ENCODE data around the gene MYEOV. TPM values are rescaled to one million over a fixed set of nuclear protein-coding genes. Genes with fewer than 3 reads are reported as not detected.

MYEOV gene
- total and polyA plus RNA-seq, 10 of the 15 experiments (the other 5 are each of a cell fraction or from before 2014, with no cell fraction given) = 0.05 to 0.40 (median 0.26) TPM; not detected in 3

DNA sequence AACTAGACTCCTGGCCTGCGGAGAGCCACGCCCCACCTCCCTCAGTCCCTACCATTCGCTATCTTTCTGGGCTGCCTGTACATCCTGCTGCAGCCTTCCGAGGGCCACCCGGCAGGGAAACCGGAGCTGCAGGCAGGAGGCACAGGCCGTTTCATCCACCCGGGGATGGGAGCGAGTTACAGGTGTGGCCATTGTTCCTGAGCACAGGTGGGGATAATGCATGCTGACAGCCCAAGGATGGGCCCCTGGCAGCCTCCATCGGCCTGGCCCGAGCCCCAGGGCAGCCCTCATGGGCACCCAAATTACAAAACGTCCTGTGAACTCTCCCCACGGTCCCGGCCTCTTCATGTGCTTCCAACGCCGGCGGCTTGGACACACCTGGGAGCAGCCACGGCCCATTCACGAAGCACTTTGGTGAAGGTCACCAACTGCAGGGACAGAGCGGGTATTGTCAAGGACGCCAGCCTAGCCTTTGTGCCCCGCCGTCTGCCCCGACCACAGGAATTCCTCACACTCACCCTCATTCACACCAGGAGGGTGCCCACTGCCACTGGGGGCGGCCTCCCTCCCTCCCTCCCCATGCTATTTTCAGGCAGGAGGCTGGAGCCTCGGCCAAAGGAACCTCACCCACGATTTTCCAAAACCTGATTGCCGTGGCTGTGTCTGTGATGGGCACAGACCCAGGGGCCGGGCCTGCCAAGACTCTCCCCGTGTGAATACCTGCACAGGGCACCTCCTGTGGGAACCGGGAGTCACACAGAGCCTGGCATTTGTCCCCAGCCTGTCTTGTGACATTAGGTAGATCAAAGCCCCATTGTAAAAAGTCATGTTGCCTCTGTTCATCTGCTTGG lies 42.1 kb upstream of the MYEOV start (continued):
- no peak for TF ChIP-seq RUNX3 (IDR thresholded peaks at IDR 0.05; ENCODE audit: low read length)
- no peak for TF ChIP-seq PML (IDR thresholded peaks at IDR 0.05; ENCODE audit: low read length)

DNA sequence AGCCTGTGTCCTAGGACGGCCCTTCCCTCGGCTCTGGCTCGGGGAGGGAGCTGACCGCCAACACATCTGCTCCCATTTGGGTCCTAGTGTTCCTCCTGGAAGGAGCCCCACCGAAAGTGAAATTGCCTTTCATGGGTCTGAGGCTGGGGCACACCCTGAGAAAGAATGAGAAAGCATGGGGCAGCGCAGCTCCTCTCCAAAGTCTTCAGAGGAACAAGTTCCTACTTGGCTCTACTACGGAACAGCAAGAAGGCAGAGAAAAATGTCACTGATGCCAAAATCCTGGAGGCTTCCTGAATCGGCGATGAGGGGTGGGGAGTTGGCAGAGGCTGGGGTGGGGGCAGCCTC lies 41.5 kb upstream of the MYEOV start:
- no peaks in the 10 kb centered on the region for H4K20me1 ChIP-seq (ENCODE audit: control insufficient read depth, insufficient read depth)
- ATAC-seq = no peak
- POLR2A ChIA-PET = interaction anchor here (0.6 kb wide), 1 partner anchor 12 kb away, joined by 4 read pairs; no protein-coding TSS in a partner anchor
- peaks cover 17% of the 10 kb centered on the region for H3K9me3 ChIP-seq (replicated peaks; ENCODE audit: control insufficient read depth, insufficient read depth, low read length)
- H3K4me3 ChIP-seq = no peak overlapping the region
- 68% methylated on average over 9 of the region's 9 CpGs for WGBS (ENCODE audit: insufficient coverage, insufficient replicate concordance, low lambda C conversion rate, missing lambda C conversion rate)
- in situ Hi-C loops (cut with MboI) = no loop called here
- no peak for FAIRE-seq
- RAD21 ChIA-PET (ENCODE audit: unreplicated experiment) = no interaction called here
- no TSS peak for BruUV-seq (replicated peaks)
- H3K4me1 ChIP-seq (ENCODE audit: control insufficient read depth, insufficient read depth, low read length) = peaks cover 3% of the 10 kb centered on the region
- no peak overlapping the region for H3K27ac ChIP-seq (ENCODE audit: control insufficient read depth, insufficient read depth)
- SMC1A ChIA-PET (ENCODE audit: uncharacterized antibody, unreplicated experiment) = no interaction called here
- no peak for TF ChIP-seq TAF1 (IDR thresholded peaks at IDR 0.05; ENCODE audit: borderline replicate concordance, low read depth, low read length)
- TF ChIP-seq ETV6 (conservative IDR thresholded peaks at IDR 0.05 in 1 of 2, IDR thresholded peaks at IDR 0.05 in 1 of 2; ENCODE audit: borderline replicate concordance in 1 of 2, low read depth in 1 of 2) = no peak
- no peak overlapping the region for H2AFZ ChIP-seq (ENCODE audit: control insufficient read depth, low read depth, low read length)
- no peak overlapping the region for H3K9ac ChIP-seq (ENCODE audit: control insufficient read depth, insufficient read depth, low read length)
- H3K79me2 ChIP-seq (ENCODE audit: control insufficient read depth, insufficient read depth, low read length) = no peaks in the 10 kb centered on the region
- intact Hi-C loops (cut with micrococcal nuclease; ENCODE audit: unreplicated experiment) = loop anchor here (10.0 kb wide), 1 partner anchor 148 kb away; no protein-coding TSS in a partner anchor
- no peaks in the 10 kb centered on the region for H3K36me3 ChIP-seq (ENCODE audit: control insufficient read depth in 2 of 2, insufficient read depth in 2 of 2, low read length in 1 of 2)
- no peak overlapping the region for H3K4me2 ChIP-seq (ENCODE audit: control insufficient read depth, insufficient read depth)
- DNase-seq (ENCODE audit: low read depth, low spot score) = no peak
- no peaks in the 10 kb centered on the region for H3K27me3 ChIP-seq (replicated peaks in 1 of 2; ENCODE audit: control insufficient read depth in 2 of 2, insufficient read depth in 2 of 2, low read length in 1 of 2)
- CTCF ChIA-PET = no interaction called here

DNA sequence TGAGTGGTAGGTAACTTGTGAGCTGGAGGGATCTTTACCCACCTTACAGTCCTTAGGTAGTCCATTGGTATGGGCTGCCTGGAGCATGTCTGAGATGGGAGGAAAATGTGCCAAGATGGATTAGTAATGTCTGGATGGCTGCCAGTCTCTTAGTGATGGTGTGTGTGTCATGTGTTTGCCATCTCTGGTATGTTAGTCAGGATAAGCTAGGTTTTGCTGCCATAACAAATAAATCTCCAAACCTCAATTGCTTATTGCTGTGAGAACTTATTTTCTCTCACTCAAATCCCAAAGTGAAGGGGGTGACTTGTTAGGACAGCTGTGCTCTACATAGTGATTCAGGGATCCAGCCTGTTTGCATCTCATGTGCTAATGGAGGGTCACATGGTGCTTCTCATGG lies 40.9 kb upstream of the MYEOV start:
- H3K4me2 ChIP-seq (ENCODE audit: control insufficient read depth, insufficient read depth) = no peak overlapping the region
- no peaks in the 10 kb centered on the region for H3K79me2 ChIP-seq (ENCODE audit: control insufficient read depth, insufficient read depth, low read length)
- FAIRE-seq (no peak), DNase-seq (ENCODE audit: low read depth, low spot score) (no peak), ATAC-seq (no peak)
- no peak overlapping the region for H3K4me3 ChIP-seq
- no peak overlapping the region for H2AFZ ChIP-seq (ENCODE audit: control insufficient read depth, low read depth, low read length)
- no peaks in the 10 kb centered on the region for H3K27me3 ChIP-seq (replicated peaks in 1 of 2; ENCODE audit: control insufficient read depth in 2 of 2, insufficient read depth in 2 of 2, low read length in 1 of 2)
- no peak overlapping the region for H3K27ac ChIP-seq (ENCODE audit: control insufficient read depth, insufficient read depth)
- in situ Hi-C loops (cut with MboI) (no loop called here), intact Hi-C loops (cut with micrococcal nuclease; ENCODE audit: unreplicated experiment) (loop anchor here (10.0 kb wide), 1 partner anchor 148 kb away; no protein-coding TSS in a partner anchor)
- H4K20me1 ChIP-seq (ENCODE audit: control insufficient read depth, insufficient read depth) = no peaks in the 10 kb centered on the region
- H3K9ac ChIP-seq (ENCODE audit: control insufficient read depth, insufficient read depth, low read length) = no peak overlapping the region
- BruUV-seq (replicated peaks) = no TSS peak
- H3K9me3 ChIP-seq (replicated peaks; ENCODE audit: control insufficient read depth, insufficient read depth, low read length) = peaks cover 17% of the 10 kb centered on the region
- peaks cover 9% of the 10 kb centered on the region for H3K4me1 ChIP-seq (ENCODE audit: control insufficient read depth, insufficient read depth, low read length)
- ChIA-PET SMC1A (ENCODE audit: uncharacterized antibody, unreplicated experiment) (no interaction called here), RAD21 (ENCODE audit: unreplicated experiment) (no interaction called here), POLR2A (no interaction called here), CTCF (no interaction called here)
- no peaks in the 10 kb centered on the region for H3K36me3 ChIP-seq (ENCODE audit: control insufficient read depth in 2 of 2, insufficient read depth in 2 of 2, low read length in 1 of 2)
- TF ChIP-seq, protein P1, sequence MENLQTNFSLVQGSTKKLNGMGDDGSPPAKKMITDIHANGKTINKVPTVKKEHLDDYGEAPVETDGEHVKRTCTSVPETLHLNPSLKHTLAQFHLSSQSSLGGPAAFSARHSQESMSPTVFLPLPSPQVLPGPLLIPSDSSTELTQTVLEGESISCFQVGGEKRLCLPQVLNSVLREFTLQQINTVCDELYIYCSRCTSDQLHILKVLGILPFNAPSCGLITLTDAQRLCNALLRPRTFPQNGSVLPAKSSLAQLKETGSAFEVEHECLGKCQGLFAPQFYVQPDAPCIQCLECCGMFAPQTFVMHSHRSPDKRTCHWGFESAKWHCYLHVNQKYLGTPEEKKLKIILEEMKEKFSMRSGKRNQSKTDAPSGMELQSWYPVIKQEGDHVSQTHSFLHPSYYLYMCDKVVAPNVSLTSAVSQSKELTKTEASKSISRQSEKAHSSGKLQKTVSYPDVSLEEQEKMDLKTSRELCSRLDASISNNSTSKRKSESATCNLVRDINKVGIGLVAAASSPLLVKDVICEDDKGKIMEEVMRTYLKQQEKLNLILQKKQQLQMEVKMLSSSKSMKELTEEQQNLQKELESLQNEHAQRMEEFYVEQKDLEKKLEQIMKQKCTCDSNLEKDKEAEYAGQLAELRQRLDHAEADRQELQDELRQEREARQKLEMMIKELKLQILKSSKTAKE (IDR thresholded peaks at IDR 0.05; ENCODE audit: low read depth, poor library complexity, severe bottlenecking) = no peak
- TF ChIP-seq IRF5 (IDR thresholded peaks at IDR 0.05; ENCODE audit: borderline replicate concordance) = no peak
- TF ChIP-seq TCF12 (IDR thresholded peaks at IDR 0.05; ENCODE audit: low read depth, low read length) = no peak
- no peak for TF ChIP-seq KLF5 (IDR thresholded peaks at IDR 0.05; ENCODE audit: partially characterized antibody)
- TF ChIP-seq CBX5 (IDR thresholded peaks at IDR 0.05; ENCODE audit: low read depth) = peak; percentile 41; the same call in 1 of the 2 replicates
- no peak for TF ChIP-seq RBBP5 (conservative IDR thresholded peaks at IDR 0.05)
- TF ChIP-seq ZZZ3 (IDR thresholded peaks at IDR 0.05; ENCODE audit: control insufficient read depth, insufficient read length, low read depth) = no peak
